Skeletal muscle tissue (tissue), 4 donors: ENCODE measurements around the gene SEMA4F. TPM values are rescaled to one million over a fixed set of nuclear protein-coding genes. Genes with fewer than 3 reads are reported as not detected.
A peak's percentile ranks its signal among the peaks of the same experiment; 100 is the strongest.

ENCODE experiments used
- H3K27ac ChIP-seq: one replicate; pipeline ENCODE4 v1.7.0; 2013; ENCODE audit warnings: mild to moderate bottlenecking, low read depth, low read length, inconsistent platforms
- H3K27me3 ChIP-seq, 3 donors: one replicate each; pipeline ENCODE4 v1.7.0; 2013; ENCODE audit warnings: low read length in 3 of 3; ENCODE audit not compliant: control insufficient read depth in 3 of 3, insufficient read depth in 3 of 3
- H3K36me3 ChIP-seq, 3 donors: one replicate each; pipeline ENCODE4 v1.7.0; 2013; ENCODE audit warnings: low read length in 3 of 3; ENCODE audit not compliant: control insufficient read depth in 3 of 3, insufficient read depth in 3 of 3
- H3K4me1 ChIP-seq, 3 donors: one replicate each; pipeline ENCODE4 v1.7.0; 2013; ENCODE audit warnings: low read length in 3 of 3, mild to moderate bottlenecking in 3 of 3; ENCODE audit not compliant: control insufficient read depth in 3 of 3, insufficient read depth in 3 of 3
- H3K4me3 ChIP-seq, 3 donors: one replicate each; pipeline ENCODE4 v1.7.0; 2013; ENCODE audit warnings: low read length in 3 of 3
- H3K9ac ChIP-seq, 3 donors: one replicate each; pipeline ENCODE4 v1.7.0; 2013; ENCODE audit warnings: low read length in 3 of 3, mild to moderate bottlenecking in 3 of 3, moderate library complexity in 2 of 3, low read depth in 1 of 3
- H3K9me3 ChIP-seq, 3 donors: one replicate each; pipeline ENCODE4 v1.7.0; 2013; ENCODE audit warnings: low read length in 3 of 3; ENCODE audit not compliant: control insufficient read depth in 3 of 3
- total RNA-seq: library from RNA; depleted of rRNA; stranded (reverse); fragments of >200 nt; gene quantifications from one replicate; pipeline ENCODE4 v1.2.3, GENCODE V29; 2014
- donor health status: Osteomylitis.

SEMA4F gene, protein sequence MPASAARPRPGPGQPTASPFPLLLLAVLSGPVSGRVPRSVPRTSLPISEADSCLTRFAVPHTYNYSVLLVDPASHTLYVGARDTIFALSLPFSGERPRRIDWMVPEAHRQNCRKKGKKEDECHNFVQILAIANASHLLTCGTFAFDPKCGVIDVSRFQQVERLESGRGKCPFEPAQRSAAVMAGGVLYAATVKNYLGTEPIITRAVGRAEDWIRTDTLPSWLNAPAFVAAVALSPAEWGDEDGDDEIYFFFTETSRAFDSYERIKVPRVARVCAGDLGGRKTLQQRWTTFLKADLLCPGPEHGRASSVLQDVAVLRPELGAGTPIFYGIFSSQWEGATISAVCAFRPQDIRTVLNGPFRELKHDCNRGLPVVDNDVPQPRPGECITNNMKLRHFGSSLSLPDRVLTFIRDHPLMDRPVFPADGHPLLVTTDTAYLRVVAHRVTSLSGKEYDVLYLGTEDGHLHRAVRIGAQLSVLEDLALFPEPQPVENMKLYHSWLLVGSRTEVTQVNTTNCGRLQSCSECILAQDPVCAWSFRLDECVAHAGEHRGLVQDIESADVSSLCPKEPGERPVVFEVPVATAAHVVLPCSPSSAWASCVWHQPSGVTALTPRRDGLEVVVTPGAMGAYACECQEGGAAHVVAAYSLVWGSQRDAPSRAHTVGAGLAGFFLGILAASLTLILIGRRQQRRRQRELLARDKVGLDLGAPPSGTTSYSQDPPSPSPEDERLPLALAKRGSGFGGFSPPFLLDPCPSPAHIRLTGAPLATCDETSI
- total RNA-seq = 1.6 TPM

GRCh38 chr2:74653985-74654882 is at the start of gene SEMA4F:
Gene SEMA4F, plus strand, starts transcription at chr2:74654247. Its CDS starts 130 bp downstream, at chr2:74654377.
- Histone ChIP-seq H3K27ac (no peak within 1 kb of the TSS), H3K4me3 (peak within 1 kb of the TSS; percentile 76 to 82 (median 81)), H3K4me1 (peaks cover 9 to 12% (median 10%) of the 10 kb centered on the region in 3 donors), H3K27me3 (no peaks in the 10 kb centered on the region), H3K9ac (peak within 1 kb of the TSS; percentile 70 to 79 (median 78)), H3K9me3 (no peaks in the 10 kb centered on the region), H3K36me3 (peaks cover 0 to 6% (median 5%) of the 10 kb centered on the region in 3 donors)

DNA sequence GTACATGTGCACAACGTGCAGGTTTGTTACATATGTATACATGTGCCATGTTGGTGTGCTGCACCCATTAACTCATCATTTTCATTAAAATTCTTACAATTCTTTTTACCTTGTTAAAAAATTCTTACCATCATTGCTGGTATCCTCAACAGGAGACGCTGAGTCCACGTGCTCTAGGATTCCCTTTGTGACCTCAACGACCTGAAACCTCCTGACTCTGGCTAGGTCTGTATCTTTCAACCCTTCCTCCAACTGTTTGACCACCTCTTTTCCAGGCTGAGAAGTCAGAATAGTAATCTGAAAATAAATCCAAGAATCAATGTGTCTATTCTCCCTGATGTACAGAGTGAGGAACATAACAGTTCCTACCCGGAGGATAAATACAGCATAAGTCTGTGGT is 47.1 kb upstream of the SEMA4F start:
- H3K4me1 ChIP-seq = no peaks in the 10 kb centered on the region
- H3K36me3 ChIP-seq = no peaks in the 10 kb centered on the region
- H3K9ac ChIP-seq = no peak overlapping the region
- peaks cover 10 to 17% (median 12%) of the 10 kb centered on the region in 3 donors for H3K27me3 ChIP-seq
- no peak overlapping the region for H3K27ac ChIP-seq
- no peaks in the 10 kb centered on the region for H3K9me3 ChIP-seq
- H3K4me3 ChIP-seq = no peak overlapping the region

- Histone ChIP-seq H3K36me3 (no peaks in the 10 kb centered on the region), H3K27ac (no peak overlapping the region), H3K9ac (no peak overlapping the region), H3K27me3 (peaks cover 0 to 18% (median 14%) of the 10 kb centered on the region in 3 donors), H3K4me1 (no peaks in the 10 kb centered on the region), H3K4me3 (no peak overlapping the region), H3K9me3 (no peaks in the 10 kb centered on the region)
Measured at GRCh38 chr2:74617122-74617521, 36.9 kb upstream of the SEMA4F start.

DNA sequence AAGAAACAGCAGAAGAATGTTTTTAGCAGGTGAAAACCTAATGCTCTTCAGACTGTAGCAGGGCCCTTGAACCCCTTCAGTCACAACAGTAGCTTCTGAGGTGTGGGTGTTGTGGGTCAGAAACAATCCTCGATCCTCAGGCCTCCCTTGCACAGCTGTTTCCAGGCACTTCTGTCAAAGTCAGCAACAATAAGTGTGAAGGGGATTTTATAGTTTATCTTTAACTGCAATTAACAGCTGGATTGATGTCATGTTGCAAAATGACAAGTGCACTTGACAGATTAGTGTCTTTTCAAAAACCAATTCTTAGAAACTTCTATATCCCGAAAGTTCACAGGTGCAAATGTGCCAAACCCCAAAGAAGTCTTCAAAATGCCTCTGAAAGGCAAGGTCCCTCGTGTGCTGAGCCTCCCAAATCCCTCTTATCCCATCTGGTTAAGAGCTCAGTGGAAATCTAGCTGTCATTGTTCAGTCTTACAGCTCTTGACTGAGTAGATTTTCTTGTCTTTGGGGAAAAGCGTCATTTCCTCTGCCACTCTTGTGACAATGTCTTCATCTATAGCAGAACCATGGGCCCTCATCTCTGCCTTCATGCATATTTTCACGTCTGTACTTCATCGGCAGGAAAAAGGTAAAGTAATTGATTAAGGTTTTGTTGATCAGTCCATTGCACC is 35.5 kb upstream of the SEMA4F start:
- H3K4me1 ChIP-seq = no peaks in the 10 kb centered on the region
- no peak overlapping the region for H3K4me3 ChIP-seq
- no peaks in the 10 kb centered on the region for H3K9me3 ChIP-seq
- no peak overlapping the region for H3K27ac ChIP-seq
- no peak overlapping the region for H3K9ac ChIP-seq
- no peaks in the 10 kb centered on the region for H3K36me3 ChIP-seq
- H3K27me3 ChIP-seq = peaks cover 0 to 18% (median 10%) of the 10 kb centered on the region in 3 donors

GRCh38 chr2:74619651-74620297 is 34.3 kb upstream of the SEMA4F start:
- Histone ChIP-seq H3K27ac (no peak overlapping the region), H3K9ac (no peak overlapping the region), H3K4me1 (no peaks in the 10 kb centered on the region), H3K36me3 (no peaks in the 10 kb centered on the region), H3K4me3 (no peak overlapping the region), H3K9me3 (no peaks in the 10 kb centered on the region), H3K27me3 (peaks cover 0 to 9% (median 3%) of the 10 kb centered on the region in 3 donors)

GRCh38 chr2:74620671-74621070 is 33.4 kb upstream of the SEMA4F start:
- no peak overlapping the region for H3K9ac ChIP-seq
- H3K4me1 ChIP-seq = no peaks in the 10 kb centered on the region
- no peaks in the 10 kb centered on the region for H3K36me3 ChIP-seq
- no peak overlapping the region for H3K4me3 ChIP-seq
- H3K27ac ChIP-seq = no peak overlapping the region
- H3K9me3 ChIP-seq = no peaks in the 10 kb centered on the region
- H3K27me3 ChIP-seq = peaks cover 0 to 7% (median 3%) of the 10 kb centered on the region in 3 donors

- H3K4me3 ChIP-seq = no peak overlapping the region
- H3K27me3 ChIP-seq = no peaks in the 10 kb centered on the region
- H3K9me3 ChIP-seq = no peaks in the 10 kb centered on the region
- no peak overlapping the region for H3K9ac ChIP-seq
- H3K4me1 ChIP-seq = no peaks in the 10 kb centered on the region
- no peaks in the 10 kb centered on the region for H3K36me3 ChIP-seq
- no peak overlapping the region for H3K27ac ChIP-seq
Measured at GRCh38 chr2:74625658-74626425, 28.2 kb upstream of the SEMA4F start.

DNA sequence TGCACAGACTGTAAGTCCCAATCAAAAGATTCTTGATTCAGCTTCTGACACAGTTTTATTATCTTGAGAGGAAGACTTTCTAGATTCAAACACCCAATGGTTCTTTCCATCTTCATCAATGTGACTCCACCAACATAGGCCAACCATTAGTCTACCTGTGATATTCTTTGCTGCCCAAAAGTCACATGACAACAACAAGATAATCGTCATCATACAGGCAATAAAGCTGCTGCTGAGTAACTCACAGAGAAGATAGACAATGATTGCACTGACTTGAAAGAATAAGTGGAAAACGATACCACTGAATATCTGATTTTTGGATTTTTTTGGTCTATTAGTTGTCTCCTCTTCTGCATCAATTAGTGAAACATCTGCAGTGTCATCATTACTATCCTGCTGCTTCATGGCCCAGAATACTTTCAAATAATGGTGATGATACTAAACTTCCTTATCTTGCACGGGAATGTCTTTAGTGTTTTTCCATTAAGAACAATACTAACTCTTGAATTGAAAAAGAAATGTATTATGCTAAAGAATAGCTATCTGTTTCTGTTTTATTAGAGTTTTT is 25.4 kb upstream of the SEMA4F start:
- Histone ChIP-seq H3K4me1 (no peaks in the 10 kb centered on the region), H3K4me3 (no peak overlapping the region), H3K9me3 (no peaks in the 10 kb centered on the region), H3K27ac (no peak overlapping the region), H3K36me3 (no peaks in the 10 kb centered on the region), H3K9ac (no peak overlapping the region), H3K27me3 (no peaks in the 10 kb centered on the region)
